Muscle of leg (tissue), 11 donors: ENCODE data around the gene PTPRT. TPM values are rescaled to one million over a fixed set of nuclear protein-coding genes. Genes with fewer than 3 reads are reported as not detected.

ENCODE experiments used
- DNase-seq: peaks from one replicate; pipeline ENCODE4 v3.0.0; 2013
- H3K27ac ChIP-seq: one replicate; pipeline ENCODE4 v1.5.1; 2013; ENCODE audit warnings: mild to moderate bottlenecking, low read length, control low read depth
- H3K27me3 ChIP-seq: one replicate; pipeline ENCODE4 v1.6.1; 2013; ENCODE audit warnings: low read length; ENCODE audit not compliant: control insufficient read depth, insufficient read depth
- H3K36me3 ChIP-seq: one replicate; pipeline ENCODE4 v1.6.1; 2013; ENCODE audit warnings: low read length; ENCODE audit not compliant: control insufficient read depth, insufficient read depth
- H3K4me1 ChIP-seq: one replicate; pipeline ENCODE4 v1.6.1; 2013; ENCODE audit warnings: low read length; ENCODE audit not compliant: control insufficient read depth, insufficient read depth
- H3K4me3 ChIP-seq: one replicate; pipeline ENCODE4 v1.5.1; 2013; ENCODE audit warnings: low read length, control low read depth
- H3K9me3 ChIP-seq: replicated peaks from 2 replicates; pipeline ENCODE4 v1.6.1; 2013; ENCODE audit warnings: low read depth, low read length; ENCODE audit not compliant: control insufficient read depth
- WGBS: methylation state at CpG from one replicate; pipeline ENCODE4 v1.1.5; 2013; ENCODE audit warnings: missing lambda C conversion rate; ENCODE audit not compliant: insufficient coverage; 5-methylcytosine and 5-hydroxymethylcytosine counted together
- polyA plus RNA-seq, 8 donors: library from polyadenylated mRNA; unstranded; fragments of 120-200 nt; gene quantifications; one replicate each; pipeline versions ENCODE4 v1.2.1 to v1.2.3, GENCODE V29; 2013; ENCODE audit warnings: inconsistent platforms in 1 of 8, low replicate concordance in 1 of 8; ENCODE audit not compliant: insufficient read length in 8 of 8, insufficient read depth in 1 of 8
- total RNA-seq: library from RNA; stranded (reverse); fragments of 120-200 nt; gene quantifications from one replicate; pipeline ENCODE4 v1.2.4, GENCODE V29; 2013

PTPRT gene
- total and polyA plus RNA-seq, 9 donors = 0.10 to 0.94 (median 0.51) TPM

DNA sequence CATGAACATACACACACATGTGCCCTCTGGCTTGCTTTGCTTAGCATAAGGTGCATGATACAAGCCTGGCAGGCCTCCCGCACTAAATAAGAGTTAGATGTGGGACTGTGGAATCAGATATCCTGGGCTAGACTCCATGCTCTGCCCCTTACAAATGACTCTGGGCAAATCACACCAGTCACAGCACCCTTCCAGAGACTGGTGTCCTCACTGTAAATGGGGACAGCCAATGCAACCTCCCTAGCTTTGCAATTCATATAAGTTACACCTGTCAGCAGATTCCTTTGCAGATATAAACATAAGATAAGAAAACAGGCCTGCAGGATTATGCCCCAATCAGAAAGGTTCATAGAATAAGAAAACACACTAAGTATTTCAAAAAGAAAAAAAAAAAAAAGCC lies 174.1 kb downstream of the PTPRT start:
- Histone ChIP-seq H3K4me3 (no peak overlapping the region), H3K36me3 (no peaks in the 10 kb centered on the region), H3K27me3 (no peaks in the 10 kb centered on the region), H3K4me1 (no peaks in the 10 kb centered on the region), H3K9me3 (no peaks in the 10 kb centered on the region), H3K27ac (no peak overlapping the region)
- no peak for DNase-seq
- no CpG with 5 or more reads among the region's 1 CpG for WGBS

DNA sequence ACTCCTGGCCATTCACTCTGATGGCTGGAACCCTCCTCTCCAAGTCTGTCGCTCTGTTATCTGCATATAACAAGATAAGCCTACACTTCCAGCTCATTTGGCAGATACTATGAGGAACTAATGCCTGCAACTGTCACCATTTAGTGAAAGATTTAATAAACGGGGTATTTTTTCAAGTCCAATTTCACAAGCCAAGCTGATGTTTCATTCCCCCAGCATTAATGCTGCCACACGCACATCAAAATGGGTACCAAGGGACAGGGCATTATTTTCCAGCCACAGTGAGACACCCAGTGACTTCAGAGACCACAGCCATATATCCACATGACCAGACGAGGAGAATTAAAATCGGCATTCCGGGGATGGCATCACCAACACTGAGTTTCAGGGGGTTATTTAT lies 175.5 kb downstream of the PTPRT start:
- Histone ChIP-seq H3K27me3 (no peaks in the 10 kb centered on the region), H3K36me3 (no peaks in the 10 kb centered on the region), H3K4me1 (no peaks in the 10 kb centered on the region), H3K27ac (no peak overlapping the region), H3K4me3 (no peak overlapping the region), H3K9me3 (no peaks in the 10 kb centered on the region)
- no peak for DNase-seq
- WGBS = 67% methylated on average over 1 of the region's 6 CpGs

DNA sequence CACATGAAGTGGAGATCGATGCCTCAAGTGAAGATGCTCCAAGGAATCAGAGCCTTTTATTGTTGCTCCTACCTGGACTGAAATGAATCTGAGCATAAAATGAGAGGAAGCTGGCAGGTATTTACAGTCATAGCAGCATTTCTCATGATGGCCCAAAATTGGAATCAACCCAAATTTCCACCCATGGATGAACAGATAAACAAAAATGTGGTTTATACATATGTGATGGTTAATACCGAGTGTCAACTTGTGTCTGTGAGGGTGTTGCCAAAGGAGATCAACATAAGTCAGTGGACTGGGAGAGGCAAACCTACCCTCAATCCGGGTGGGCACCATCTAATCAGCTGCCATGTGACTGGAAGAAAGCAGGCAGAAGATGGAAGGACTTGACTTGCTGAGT lies 178.2 kb downstream of the PTPRT start:
- no peak overlapping the region for H3K27ac ChIP-seq
- no peaks in the 10 kb centered on the region for H3K27me3 ChIP-seq
- DNase-seq = no peak
- H3K9me3 ChIP-seq = no peaks in the 10 kb centered on the region
- no peak overlapping the region for H3K4me3 ChIP-seq
- H3K4me1 ChIP-seq = no peaks in the 10 kb centered on the region
- H3K36me3 ChIP-seq = no peaks in the 10 kb centered on the region
- 83% methylated on average over 2 of the region's 3 CpGs for WGBS

DNA sequence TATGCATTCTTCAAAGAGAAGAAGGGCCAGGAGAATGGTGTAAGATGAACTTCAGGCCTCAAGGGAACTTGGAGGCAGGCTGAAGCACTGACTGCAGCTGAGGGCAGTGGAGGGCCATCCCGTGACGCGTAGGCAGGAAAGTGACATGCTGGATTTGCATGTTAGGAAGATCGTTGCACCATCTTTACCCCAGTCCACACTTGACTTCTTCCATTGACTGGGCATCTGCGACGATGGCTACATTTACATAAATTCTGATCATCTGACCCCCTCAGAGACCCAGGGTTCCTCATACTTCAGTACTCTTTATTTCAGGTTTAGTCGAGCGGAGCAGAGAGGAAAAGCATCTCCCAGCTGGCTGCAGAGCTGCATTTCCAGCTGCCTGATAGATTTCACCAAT lies 180.2 kb downstream of the PTPRT start:
- Histone ChIP-seq H3K36me3 (no peaks in the 10 kb centered on the region), H3K27ac (no peak overlapping the region), H3K9me3 (no peaks in the 10 kb centered on the region), H3K4me3 (no peak overlapping the region), H3K27me3 (no peaks in the 10 kb centered on the region), H3K4me1 (no peaks in the 10 kb centered on the region)
- 90% methylated on average over 8 of the region's 8 CpGs for WGBS
- DNase-seq = no peak

DNA sequence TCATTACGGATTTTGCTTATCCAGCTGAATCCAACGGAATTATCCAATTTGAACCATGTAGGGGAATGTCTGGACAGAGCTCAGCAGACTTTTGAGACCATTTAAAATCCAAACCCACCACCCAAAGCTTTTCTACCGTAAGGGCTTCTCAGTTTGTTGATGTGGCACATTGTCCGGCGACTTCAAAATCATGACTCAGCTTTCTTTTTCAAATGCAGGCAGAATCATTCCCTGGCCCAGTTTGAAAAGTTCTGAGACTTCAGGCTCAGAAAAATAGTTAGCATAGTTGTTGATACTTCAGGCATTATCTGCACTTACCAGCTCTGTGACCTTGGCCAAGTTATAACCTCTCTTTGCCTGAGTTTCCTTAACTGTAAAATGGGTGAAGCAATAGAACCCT lies 182.2 kb downstream of the PTPRT start:
- Histone ChIP-seq H3K4me1 (no peaks in the 10 kb centered on the region), H3K4me3 (no peak overlapping the region), H3K27ac (no peak overlapping the region), H3K9me3 (no peaks in the 10 kb centered on the region), H3K36me3 (no peaks in the 10 kb centered on the region), H3K27me3 (peaks cover 3% of the 10 kb centered on the region)
- no peak for DNase-seq
- no CpG with 5 or more reads among the region's 5 CpGs for WGBS

DNA sequence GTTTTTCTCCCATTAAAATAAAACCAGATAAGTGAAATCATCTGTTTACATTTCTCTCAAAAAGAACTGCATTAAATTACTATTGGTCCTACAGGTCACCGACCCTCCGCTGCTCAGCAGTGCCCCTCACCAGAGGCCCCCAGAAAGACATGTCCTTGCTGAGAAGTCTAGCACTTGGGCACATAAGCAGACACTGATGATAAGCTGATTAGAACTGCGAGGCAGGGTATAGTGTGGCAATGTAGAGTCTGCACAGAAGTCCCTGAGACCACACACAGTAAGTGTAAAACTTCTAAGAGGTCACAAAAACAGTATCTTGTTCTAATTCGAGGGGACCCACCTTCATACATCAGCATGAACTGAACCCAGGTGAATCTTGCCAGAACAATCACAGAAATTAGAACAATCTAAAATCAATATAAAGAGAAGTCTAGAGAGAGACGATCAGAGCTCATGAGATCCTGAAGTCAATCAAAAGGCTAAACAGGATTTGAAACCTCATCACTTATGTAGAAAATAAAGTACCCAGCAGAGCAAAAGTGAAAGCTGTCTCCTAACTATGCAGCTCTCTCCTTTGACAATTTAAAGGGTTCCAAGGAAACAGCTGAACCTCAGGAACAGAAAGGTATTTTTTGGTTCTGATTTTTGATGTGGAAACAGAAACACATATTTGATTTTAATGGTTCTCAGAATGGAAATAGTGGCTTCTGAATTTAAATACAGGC lies 182.9 kb downstream of the PTPRT start:
- H3K36me3 ChIP-seq = no peaks in the 10 kb centered on the region
- 60% methylated on average over 2 of the region's 5 CpGs for WGBS
- H3K9me3 ChIP-seq = no peaks in the 10 kb centered on the region
- DNase-seq = no peak
- no peak overlapping the region for H3K4me3 ChIP-seq
- peaks cover 3% of the 10 kb centered on the region for H3K27me3 ChIP-seq
- H3K4me1 ChIP-seq = no peaks in the 10 kb centered on the region
- no peak overlapping the region for H3K27ac ChIP-seq

DNA sequence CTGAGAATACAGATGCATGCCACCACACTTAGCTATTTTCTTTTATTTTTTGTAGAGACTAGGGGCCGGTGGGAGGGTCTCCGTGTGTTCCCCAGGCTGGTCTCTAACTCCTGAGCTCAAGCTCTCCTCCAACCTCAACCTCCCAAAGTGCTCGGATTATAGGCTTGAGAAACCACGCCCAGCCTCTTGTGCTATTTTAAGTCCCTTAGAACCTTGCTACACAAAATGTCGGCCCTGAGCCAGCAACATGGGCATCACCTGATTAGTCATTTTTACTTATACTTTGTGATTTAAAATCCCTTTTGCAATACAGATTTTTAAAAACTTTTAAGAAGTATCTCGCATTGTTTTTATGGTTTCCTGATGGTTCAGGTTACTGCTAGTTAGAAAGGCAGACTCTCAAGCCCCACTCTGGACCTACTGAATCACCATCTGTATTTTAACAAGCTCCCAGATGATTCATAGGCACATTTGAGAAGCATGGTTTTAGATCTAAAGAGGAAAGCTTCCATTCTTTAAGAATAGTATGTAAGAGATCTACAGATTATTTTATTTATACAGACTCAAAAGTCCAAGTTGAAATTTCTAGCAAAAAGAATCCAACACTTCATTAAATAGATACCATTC lies 186.3 kb downstream of the PTPRT start:
- Histone ChIP-seq H3K4me3 (no peak overlapping the region), H3K36me3 (no peaks in the 10 kb centered on the region), H3K27ac (no peak overlapping the region), H3K27me3 (peaks cover 3% of the 10 kb centered on the region), H3K4me1 (no peaks in the 10 kb centered on the region), H3K9me3 (no peaks in the 10 kb centered on the region)
- DNase-seq = no peak
- 70% methylated on average over 3 of the region's 6 CpGs for WGBS

DNA sequence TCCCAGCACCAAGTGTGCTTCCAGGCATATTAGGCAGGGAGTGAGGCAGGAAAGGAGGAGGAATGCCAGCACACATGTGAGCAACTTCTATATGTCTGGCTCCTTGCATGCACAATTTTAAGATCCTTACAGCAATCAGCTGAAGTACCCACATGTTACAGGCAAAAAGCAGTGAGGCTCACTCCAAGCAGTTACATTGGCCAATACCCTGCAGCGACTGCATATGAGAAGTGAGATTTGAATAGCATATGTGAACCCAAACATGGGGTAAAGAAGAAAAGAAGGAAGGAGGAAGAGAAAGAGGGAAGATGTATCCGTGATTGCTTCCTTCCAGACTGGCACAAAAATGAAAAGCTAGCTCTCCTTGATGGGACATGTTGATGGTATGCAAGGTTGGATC lies 193.6 kb downstream of the PTPRT start:
- no peaks in the 10 kb centered on the region for H3K9me3 ChIP-seq
- no peaks in the 10 kb centered on the region for H3K36me3 ChIP-seq
- H3K4me3 ChIP-seq = no peak overlapping the region
- 80% methylated on average over 1 of the region's 2 CpGs for WGBS
- no peaks in the 10 kb centered on the region for H3K27me3 ChIP-seq
- DNase-seq = no peak
- H3K4me1 ChIP-seq = no peaks in the 10 kb centered on the region
- no peak overlapping the region for H3K27ac ChIP-seq

DNA sequence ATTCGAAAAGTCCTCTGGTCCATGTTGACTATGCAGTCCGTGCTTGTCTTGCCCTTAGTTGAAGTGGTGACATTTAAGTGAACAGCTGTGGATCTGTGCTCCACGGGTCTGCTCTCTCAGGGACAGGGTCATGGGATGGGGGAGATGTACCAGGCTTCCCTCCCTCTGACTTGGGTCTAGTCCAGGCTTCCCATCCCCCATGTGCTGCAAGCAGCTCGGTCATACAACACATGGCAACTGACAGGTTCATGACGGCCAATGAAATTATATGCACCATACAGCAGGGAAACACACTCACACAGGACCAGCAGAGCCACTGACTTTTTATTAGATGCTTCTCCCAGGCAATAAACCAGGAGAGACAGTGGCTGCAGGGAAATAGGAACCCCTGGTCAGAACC lies 201.4 kb downstream of the PTPRT start:
- H3K9me3 ChIP-seq = no peaks in the 10 kb centered on the region
- H3K4me3 ChIP-seq = no peak overlapping the region
- 70% methylated on average over 2 of the region's 5 CpGs for WGBS
- no peaks in the 10 kb centered on the region for H3K36me3 ChIP-seq
- H3K4me1 ChIP-seq = no peaks in the 10 kb centered on the region
- no peaks in the 10 kb centered on the region for H3K27me3 ChIP-seq
- no peak overlapping the region for H3K27ac ChIP-seq
- no peak for DNase-seq

DNA sequence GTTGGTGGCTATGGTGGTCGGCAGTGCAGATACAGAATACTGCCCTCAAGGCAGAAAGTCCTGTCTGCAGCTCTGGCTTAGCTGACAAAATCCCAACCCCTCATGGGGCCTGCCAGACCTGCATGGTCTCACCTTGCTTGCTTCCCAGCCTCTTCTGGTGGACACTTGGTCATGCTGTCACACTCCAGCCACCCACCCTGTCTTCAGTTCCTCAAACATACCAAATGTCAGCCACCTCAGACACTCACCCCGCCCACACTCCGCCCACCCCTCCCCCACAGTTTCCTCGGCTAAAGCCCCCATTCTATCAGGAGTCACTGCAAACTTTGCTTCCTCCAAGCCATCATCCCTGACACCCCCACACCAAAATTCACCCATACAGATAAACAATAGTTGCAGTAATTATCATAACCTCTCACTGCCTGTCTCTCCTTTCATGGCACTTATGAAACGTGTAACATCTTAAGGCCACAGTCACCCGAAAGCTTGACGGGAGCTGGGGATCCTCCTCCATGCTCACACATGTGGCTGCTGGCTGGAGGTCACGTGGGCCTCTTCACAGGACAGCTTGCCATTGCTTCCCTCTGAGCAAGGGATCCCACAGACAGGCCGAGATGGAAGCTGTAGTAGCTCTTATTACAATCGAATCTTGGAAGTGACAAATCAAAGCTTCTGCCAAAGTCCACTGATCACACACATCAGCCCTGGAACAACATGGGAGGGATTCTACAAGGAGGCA lies 202.2 kb downstream of the PTPRT start:
- Histone ChIP-seq H3K4me3 (no peak overlapping the region), H3K27ac (no peak overlapping the region), H3K9me3 (no peaks in the 10 kb centered on the region), H3K4me1 (no peaks in the 10 kb centered on the region), H3K27me3 (no peaks in the 10 kb centered on the region), H3K36me3 (no peaks in the 10 kb centered on the region)
- no peak for DNase-seq
- 69% methylated on average over 7 of the region's 10 CpGs for WGBS
